ENCODE measurements around the gene AP1S3. TPM values are rescaled to one million over a fixed set of nuclear protein-coding genes. Genes with fewer than 3 reads are reported as not detected.

Gene AP1S3
- total RNA-seq, 1 donor from 2014 or later, result 3.5 TPM

DNA sequence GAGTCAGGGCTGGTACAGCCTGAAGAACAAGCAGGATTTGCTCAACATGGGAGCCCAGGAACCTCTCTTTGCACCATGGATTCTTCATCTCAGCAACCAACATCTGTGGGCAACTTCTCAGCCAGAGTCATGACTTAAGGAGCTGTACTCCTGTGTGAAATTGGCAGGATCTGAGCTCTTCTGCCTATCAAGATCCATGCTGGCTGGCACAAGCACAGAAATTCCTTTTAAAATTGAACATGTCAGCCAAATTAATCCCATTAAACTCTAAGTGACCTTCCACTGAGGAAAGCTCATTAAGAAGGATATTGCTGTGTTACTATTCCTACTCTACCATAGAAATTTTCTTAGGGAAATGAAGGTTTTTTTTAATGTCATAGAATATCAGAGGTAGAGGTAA lies 124.7 kb downstream of the AP1S3 start:
- no peaks in the 10 kb centered on the region for H3K27me3 Mint-ChIP-seq (ENCODE audit: unreplicated experiment)
- H3K4me3 Mint-ChIP-seq (ENCODE audit: unreplicated experiment), result no peak overlapping the region
- DNase-seq (ENCODE audit: extremely low spot score, unreplicated experiment), result no peak
- H3K36me3 Mint-ChIP-seq (ENCODE audit: unreplicated experiment), result peaks cover 7% of the 10 kb centered on the region
- TF ChIP-seq, protein P1, sequence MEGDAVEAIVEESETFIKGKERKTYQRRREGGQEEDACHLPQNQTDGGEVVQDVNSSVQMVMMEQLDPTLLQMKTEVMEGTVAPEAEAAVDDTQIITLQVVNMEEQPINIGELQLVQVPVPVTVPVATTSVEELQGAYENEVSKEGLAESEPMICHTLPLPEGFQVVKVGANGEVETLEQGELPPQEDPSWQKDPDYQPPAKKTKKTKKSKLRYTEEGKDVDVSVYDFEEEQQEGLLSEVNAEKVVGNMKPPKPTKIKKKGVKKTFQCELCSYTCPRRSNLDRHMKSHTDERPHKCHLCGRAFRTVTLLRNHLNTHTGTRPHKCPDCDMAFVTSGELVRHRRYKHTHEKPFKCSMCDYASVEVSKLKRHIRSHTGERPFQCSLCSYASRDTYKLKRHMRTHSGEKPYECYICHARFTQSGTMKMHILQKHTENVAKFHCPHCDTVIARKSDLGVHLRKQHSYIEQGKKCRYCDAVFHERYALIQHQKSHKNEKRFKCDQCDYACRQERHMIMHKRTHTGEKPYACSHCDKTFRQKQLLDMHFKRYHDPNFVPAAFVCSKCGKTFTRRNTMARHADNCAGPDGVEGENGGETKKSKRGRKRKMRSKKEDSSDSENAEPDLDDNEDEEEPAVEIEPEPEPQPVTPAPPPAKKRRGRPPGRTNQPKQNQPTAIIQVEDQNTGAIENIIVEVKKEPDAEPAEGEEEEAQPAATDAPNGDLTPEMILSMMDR (IDR thresholded peaks at IDR 0.05), result no peak
- no peak overlapping the region for H3K27ac Mint-ChIP-seq (ENCODE audit: unreplicated experiment)
- H3K9me3 Mint-ChIP-seq (ENCODE audit: unreplicated experiment), result no peaks in the 10 kb centered on the region
- no peaks in the 10 kb centered on the region for H3K4me1 Mint-ChIP-seq (ENCODE audit: unreplicated experiment)

DNA sequence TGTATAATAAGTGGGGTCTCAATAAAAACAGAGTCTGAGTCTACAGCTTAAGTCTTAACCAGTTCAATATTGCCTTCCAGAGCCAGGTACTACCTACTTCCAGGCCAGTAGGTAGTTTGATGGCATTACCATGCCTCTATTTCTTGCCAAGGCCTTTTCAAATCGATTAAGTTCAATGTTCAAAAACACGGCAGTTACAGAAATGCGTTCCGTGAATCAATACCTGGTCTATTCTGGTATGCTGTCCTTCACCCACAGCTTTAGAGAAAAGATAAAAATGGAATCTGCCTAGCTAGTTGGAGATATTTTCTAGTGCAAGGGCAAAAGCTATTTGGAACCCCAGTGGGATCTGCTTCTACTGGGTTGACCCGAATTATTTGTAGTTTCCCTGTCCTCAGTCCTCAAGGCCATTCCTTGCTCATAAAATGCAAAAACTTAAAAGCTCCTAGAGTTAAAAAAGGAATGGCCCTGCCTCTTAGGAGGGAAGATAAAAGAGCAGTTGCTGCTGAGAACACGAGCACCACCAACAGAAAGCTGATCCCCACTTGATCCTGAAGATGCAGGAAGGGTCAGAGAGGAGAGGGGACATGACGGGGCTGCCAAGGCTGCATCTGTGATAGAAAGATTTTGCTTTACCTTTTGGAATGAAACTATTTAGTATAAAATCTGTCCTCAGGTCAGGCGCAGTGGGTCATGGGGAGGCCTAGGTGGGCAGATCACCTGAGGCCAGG lies 125.6 kb downstream of the AP1S3 start:
- no peak for DNase-seq (ENCODE audit: extremely low spot score, unreplicated experiment)
- H3K27ac Mint-ChIP-seq (ENCODE audit: unreplicated experiment), result no peak overlapping the region
- TF ChIP-seq, protein P1 (IDR thresholded peaks at IDR 0.05), result no peak
- no peaks in the 10 kb centered on the region for H3K4me1 Mint-ChIP-seq (ENCODE audit: unreplicated experiment)
- no peak overlapping the region for H3K4me3 Mint-ChIP-seq (ENCODE audit: unreplicated experiment)
- H3K36me3 Mint-ChIP-seq (ENCODE audit: unreplicated experiment), result peaks cover 2% of the 10 kb centered on the region
- no peaks in the 10 kb centered on the region for H3K9me3 Mint-ChIP-seq (ENCODE audit: unreplicated experiment)
- no peaks in the 10 kb centered on the region for H3K27me3 Mint-ChIP-seq (ENCODE audit: unreplicated experiment)

Other genes with a start within 250 kb of the AP1S3 start
- gene SCG2, start 235.2 kb downstream of the AP1S3 start, total RNA-seq, result 132 and 134 TPM in 2 replicates
- gene WDFY1, start 107.8 kb upstream of the AP1S3 start, total RNA-seq, result 61.9 and 68.9 TPM in 2 replicates
- gene MRPL44, start 119.9 kb upstream of the AP1S3 start, total RNA-seq, result 22.7 and 24.8 TPM in 2 replicates
- 68.3 and 69.1 TPM in 2 replicates for gene SERPINE2, start 201.7 kb upstream of the AP1S3 start, total RNA-seq

All from osteocyte (in vitro differentiated cells).